ENCODE results near the gene MAP3K14. TPM values are rescaled to one million over a fixed set of nuclear protein-coding genes. Genes with fewer than 3 reads are reported as not detected.

Gene MAP3K14
- total and polyA plus RNA-seq, 10 of the 15 experiments (the other 5 are each of a cell fraction or from before 2014, with no cell fraction given), result 2.1 to 33.3 (median 19.7) TPM

DNA sequence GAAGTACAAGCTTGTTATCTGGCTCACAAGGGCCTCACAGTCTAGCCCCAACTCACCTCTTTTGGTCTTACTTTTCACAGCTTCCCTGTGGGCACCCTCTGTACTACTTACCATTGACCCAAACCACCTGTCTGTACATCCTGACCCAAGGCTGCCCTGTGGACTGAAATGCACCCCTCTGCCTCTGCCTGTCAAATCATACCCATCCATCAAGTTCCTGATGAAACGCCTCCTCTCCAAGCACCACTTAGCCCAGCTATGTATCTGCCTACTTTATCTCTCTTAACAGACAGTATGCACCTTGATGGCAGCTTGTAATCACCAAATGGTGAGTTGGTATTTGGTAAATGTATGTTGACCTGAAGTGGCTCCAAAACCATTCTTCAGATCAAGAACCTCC lies 7.5 kb upstream of the MAP3K14 start (continued):
- TF ChIP-seq PRDM15 (CRISPR knock-in tag; IDR thresholded peaks at IDR 0.05) (no peak), TAF1 (IDR thresholded peaks at IDR 0.05; ENCODE audit: borderline replicate concordance, low read depth, low read length) (no peak), POLR2AphosphoS2 (IDR thresholded peaks at IDR 0.05; ENCODE audit: low read depth, low read length) (no peak)

DNA sequence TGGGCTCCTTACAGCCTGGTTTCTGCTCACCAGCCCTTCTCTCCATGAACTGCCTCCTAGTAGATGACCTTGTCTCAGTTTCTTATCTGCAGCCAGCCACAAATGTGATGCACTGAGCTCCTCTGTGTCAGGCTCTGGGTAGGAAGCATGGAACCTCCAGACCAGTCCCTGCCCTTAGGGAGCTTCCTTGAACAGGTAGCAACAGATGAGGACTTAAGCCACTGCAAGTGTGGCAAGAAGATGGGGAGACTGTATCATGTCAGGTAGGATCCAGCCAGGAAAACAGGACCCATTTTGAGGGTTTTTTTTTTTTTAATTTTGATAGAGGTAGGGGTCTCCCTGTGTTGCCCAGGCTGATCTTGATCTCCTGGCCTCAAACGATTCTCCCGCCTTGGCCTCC lies 5.3 kb upstream of the MAP3K14 start:
- ChIA-PET POLR2A (no interaction called here), CTCF (no interaction called here), RAD21 (ENCODE audit: unreplicated experiment) (no interaction called here), SMC1A (ENCODE audit: uncharacterized antibody, unreplicated experiment) (no interaction called here)
- intact Hi-C loops (cut with micrococcal nuclease; ENCODE audit: unreplicated experiment), result no loop called here
- 100% methylated on average over 2 of the region's 2 CpGs for WGBS (ENCODE audit: insufficient coverage, insufficient replicate concordance, low lambda C conversion rate, missing lambda C conversion rate)
- peaks cover 27% of the 10 kb centered on the region for H3K4me1 ChIP-seq (ENCODE audit: control insufficient read depth, insufficient read depth, low read length)
- in situ Hi-C loops (cut with MboI), result no loop called here
- no peaks in the 10 kb centered on the region for H3K36me3 ChIP-seq (ENCODE audit: control insufficient read depth in 2 of 2, insufficient read depth in 2 of 2, low read length in 1 of 2)
- no peaks in the 10 kb centered on the region for H3K9me3 ChIP-seq (replicated peaks; ENCODE audit: control insufficient read depth, insufficient read depth, low read length)
- DNase-seq (ENCODE audit: low read depth, low spot score) (no peak), ATAC-seq (no peak), FAIRE-seq (no peak)
- no peak overlapping the region for H3K4me2 ChIP-seq (ENCODE audit: control insufficient read depth, insufficient read depth)
- no peak overlapping the region for H3K4me3 ChIP-seq
- no peak overlapping the region for H3K9ac ChIP-seq (ENCODE audit: control insufficient read depth, insufficient read depth, low read length)
- no peaks in the 10 kb centered on the region for H3K27me3 ChIP-seq (replicated peaks in 1 of 2; ENCODE audit: control insufficient read depth in 2 of 2, insufficient read depth in 2 of 2, low read length in 1 of 2)
- no peak overlapping the region for H2AFZ ChIP-seq (ENCODE audit: control insufficient read depth, low read depth, low read length)
- no peaks in the 10 kb centered on the region for H4K20me1 ChIP-seq (ENCODE audit: control insufficient read depth, insufficient read depth)
- no peaks in the 10 kb centered on the region; the same call in 1 of the 2 replicates for H3K79me2 ChIP-seq (ENCODE audit: control insufficient read depth, insufficient read depth, low read length)
- no peak overlapping the region for H3K27ac ChIP-seq (ENCODE audit: control insufficient read depth, insufficient read depth)
- no TSS peak for BruUV-seq (replicated peaks)
- TF ChIP-seq SMAD5 (IDR thresholded peaks at IDR 0.05; ENCODE audit: low read depth) (no peak), PAX5 (IDR thresholded peaks at IDR 0.05; ENCODE audit: borderline replicate concordance, low read depth, low read length) (no peak), CEBPZ (IDR thresholded peaks at IDR 0.05; ENCODE audit: low read depth, low read length) (no peak), ESRRA (IDR thresholded peaks at IDR 0.05; ENCODE audit: low read length) (no peak), MTA2 (IDR thresholded peaks at IDR 0.05; ENCODE audit: low read depth) (no peak), EZH2 (IDR thresholded peaks at IDR 0.05; ENCODE audit: borderline replicate concordance, control insufficient read depth, low read depth, low read length) (no peak), GATAD2B (conservative IDR thresholded peaks at IDR 0.05; ENCODE audit: low read depth) (no peak), CEBPB (IDR thresholded peaks at IDR 0.05; ENCODE audit: borderline replicate concordance in 1 of 2, low read depth in 2 of 2, low read length in 2 of 2) (no peak), TCF12 (IDR thresholded peaks at IDR 0.05; ENCODE audit: low read depth, low read length) (no peak)
- TF ChIP-seq, protein P1, sequence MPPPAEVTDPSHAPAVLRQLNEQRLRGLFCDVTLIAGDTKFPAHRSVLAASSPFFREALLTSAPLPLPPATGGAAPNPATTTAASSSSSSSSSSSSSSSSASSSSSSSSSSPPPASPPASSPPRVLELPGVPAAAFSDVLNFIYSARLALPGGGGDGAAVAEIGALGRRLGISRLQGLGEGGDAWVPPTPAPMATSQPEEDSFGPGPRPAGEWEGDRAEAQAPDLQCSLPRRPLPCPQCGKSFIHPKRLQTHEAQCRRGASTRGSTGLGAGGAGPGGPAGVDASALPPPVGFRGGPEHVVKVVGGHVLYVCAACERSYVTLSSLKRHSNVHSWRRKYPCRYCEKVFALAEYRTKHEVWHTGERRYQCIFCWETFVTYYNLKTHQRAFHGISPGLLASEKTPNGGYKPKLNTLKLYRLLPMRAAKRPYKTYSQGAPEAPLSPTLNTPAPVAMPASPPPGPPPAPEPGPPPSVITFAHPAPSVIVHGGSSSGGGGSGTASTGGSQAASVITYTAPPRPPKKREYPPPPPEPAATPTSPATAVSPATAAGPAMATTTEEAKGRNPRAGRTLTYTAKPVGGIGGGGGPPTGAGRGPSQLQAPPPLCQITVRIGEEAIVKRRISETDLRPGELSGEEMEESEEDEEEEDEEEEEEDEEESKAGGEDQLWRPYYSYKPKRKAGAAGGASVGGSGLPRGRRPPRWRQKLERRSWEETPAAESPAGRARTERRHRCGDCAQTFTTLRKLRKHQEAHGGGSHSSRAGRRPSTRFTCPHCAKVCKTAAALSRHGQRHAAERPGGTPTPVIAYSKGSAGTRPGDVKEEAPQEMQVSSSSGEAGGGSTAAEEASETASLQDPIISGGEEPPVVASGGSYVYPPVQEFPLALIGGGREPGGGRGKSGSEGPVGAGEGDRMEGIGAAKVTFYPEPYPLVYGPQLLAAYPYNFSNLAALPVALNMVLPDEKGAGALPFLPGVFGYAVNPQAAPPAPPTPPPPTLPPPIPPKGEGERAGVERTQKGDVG (CRISPR knock-in tag; IDR thresholded peaks at IDR 0.05), result no peak

Data from GM12878 (cell line).